ENCODE results near the gene FGF1. TPM values are rescaled to one million over a fixed set of nuclear protein-coding genes. Genes with fewer than 3 reads are reported as not detected.
A peak's percentile ranks its signal among the peaks of the same experiment; 100 is the strongest.

The FGF1 gene
- total and polyA plus RNA-seq, 12 donors = 0.42 to 2.5 (median 0.90) TPM

DNA sequence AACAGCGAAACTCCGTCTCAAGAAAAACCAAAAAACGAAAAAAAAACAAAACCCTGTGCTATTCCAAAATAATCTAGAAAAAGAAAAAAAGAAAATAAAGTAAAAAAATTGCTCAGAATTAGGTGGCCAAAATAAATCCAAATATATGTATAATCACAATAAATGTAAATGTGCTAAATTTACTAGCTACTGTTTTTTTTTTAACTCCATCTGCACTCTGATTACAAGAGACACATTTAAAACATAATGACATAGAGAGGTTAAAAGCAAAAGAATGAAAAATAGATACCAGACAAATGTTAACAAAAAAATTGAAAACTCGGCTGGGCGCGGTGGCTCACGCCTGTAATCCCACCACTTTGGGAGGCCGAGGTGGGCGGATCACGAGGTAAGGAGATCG is 66.1 kb downstream of the FGF1 start:
- Histone ChIP-seq H3K36me3 (replicated peaks in 1 of 2) (no peaks in the 10 kb centered on the region), H3K4me1 (replicated peaks in 1 of 2) (peaks cover 0 to 5% of the 10 kb centered on the region in 2 donors), H3K27ac (no peak overlapping the region), H3K27me3 (no peaks in the 10 kb centered on the region), H3K4me3 (no peak overlapping the region), H3K9me3 (replicated peaks in 1 of 3) (no peaks in the 10 kb centered on the region)
- no peak for TF ChIP-seq POLR2A (IDR thresholded peaks at IDR 0.05)
- TF ChIP-seq, protein P1, sequence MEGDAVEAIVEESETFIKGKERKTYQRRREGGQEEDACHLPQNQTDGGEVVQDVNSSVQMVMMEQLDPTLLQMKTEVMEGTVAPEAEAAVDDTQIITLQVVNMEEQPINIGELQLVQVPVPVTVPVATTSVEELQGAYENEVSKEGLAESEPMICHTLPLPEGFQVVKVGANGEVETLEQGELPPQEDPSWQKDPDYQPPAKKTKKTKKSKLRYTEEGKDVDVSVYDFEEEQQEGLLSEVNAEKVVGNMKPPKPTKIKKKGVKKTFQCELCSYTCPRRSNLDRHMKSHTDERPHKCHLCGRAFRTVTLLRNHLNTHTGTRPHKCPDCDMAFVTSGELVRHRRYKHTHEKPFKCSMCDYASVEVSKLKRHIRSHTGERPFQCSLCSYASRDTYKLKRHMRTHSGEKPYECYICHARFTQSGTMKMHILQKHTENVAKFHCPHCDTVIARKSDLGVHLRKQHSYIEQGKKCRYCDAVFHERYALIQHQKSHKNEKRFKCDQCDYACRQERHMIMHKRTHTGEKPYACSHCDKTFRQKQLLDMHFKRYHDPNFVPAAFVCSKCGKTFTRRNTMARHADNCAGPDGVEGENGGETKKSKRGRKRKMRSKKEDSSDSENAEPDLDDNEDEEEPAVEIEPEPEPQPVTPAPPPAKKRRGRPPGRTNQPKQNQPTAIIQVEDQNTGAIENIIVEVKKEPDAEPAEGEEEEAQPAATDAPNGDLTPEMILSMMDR (IDR thresholded peaks at IDR 0.05) = no peak
- WGBS, 4 donors = 84 to 93% (median 88%) methylated on average over 11 of the region's 11 CpGs
- intact Hi-C loops (cut with DNase I) = loop anchor here in 1 of 2 donors (5.0 kb wide), 1 partner anchor 32 kb away; no protein-coding TSS in a partner anchor
- DNase-seq = no peak

GRCh38 chr5:142618130-142618523 is 67.8 kb downstream of the FGF1 start:
- Histone ChIP-seq H3K4me1 (replicated peaks in 1 of 2) (no peaks in the 10 kb centered on the region), H3K4me3 (no peak overlapping the region), H3K9me3 (replicated peaks in 1 of 3) (no peaks in the 10 kb centered on the region), H3K27ac (no peak overlapping the region), H3K36me3 (replicated peaks in 1 of 2) (no peaks in the 10 kb centered on the region), H3K27me3 (no peaks in the 10 kb centered on the region)
- intact Hi-C loops (cut with DNase I) = loop anchor here in 1 of 2 donors (5.0 kb wide), 1 partner anchor 34 kb away; no protein-coding TSS in a partner anchor
- DNase-seq = peak in 1 of 7 donors; percentile 16
- WGBS, 4 donors = 61 to 70% (median 64%) methylated on average over 6 of the region's 6 CpGs
- TF ChIP-seq POLR2A (IDR thresholded peaks at IDR 0.05) = no peak
- TF ChIP-seq, protein P1 (IDR thresholded peaks at IDR 0.05) = no peak

- no peaks in the 10 kb centered on the region for H3K27me3 ChIP-seq
- TF ChIP-seq, protein P1 (IDR thresholded peaks at IDR 0.05) = no peak
- no peak for TF ChIP-seq POLR2A (IDR thresholded peaks at IDR 0.05)
- intact Hi-C loops (cut with DNase I) = loop anchor here in 1 of 2 donors (5.0 kb wide), 1 partner anchor 35 kb away; no protein-coding TSS in a partner anchor
- no peak overlapping the region for H3K4me3 ChIP-seq
- no peaks in the 10 kb centered on the region for H3K4me1 ChIP-seq (replicated peaks in 1 of 2)
- H3K27ac ChIP-seq = no peak overlapping the region
- WGBS, 4 donors = 85 to 93% (median 88%) methylated on average over 5 of the region's 5 CpGs
- no peaks in the 10 kb centered on the region for H3K36me3 ChIP-seq (replicated peaks in 1 of 2)
- DNase-seq = no peak
- no peaks in the 10 kb centered on the region for H3K9me3 ChIP-seq (replicated peaks in 1 of 3)
Measured at GRCh38 chr5:142617416-142618129, 68.3 kb downstream of the FGF1 start.

- intact Hi-C loops (cut with DNase I) = loop anchor here in 1 of 2 donors (5.0 kb wide), 1 partner anchor 36 kb away; no protein-coding TSS in a partner anchor
- no peak for TF ChIP-seq POLR2A (IDR thresholded peaks at IDR 0.05)
- TF ChIP-seq, protein P1 (IDR thresholded peaks at IDR 0.05) = no peak
Measured at GRCh38 chr5:142615948-142616347, 69.9 kb downstream of the FGF1 start.

More at GRCh38 chr5:142615948-142616347, 69.9 kb downstream of the FGF1 start:
- DNase-seq = no peak
- Histone ChIP-seq H3K36me3 (replicated peaks in 1 of 2) (no peaks in the 10 kb centered on the region), H3K9me3 (replicated peaks in 1 of 3) (no peaks in the 10 kb centered on the region), H3K4me1 (replicated peaks in 1 of 2) (no peaks in the 10 kb centered on the region), H3K27me3 (no peaks in the 10 kb centered on the region), H3K4me3 (no peak overlapping the region), H3K27ac (no peak overlapping the region)
- WGBS, 4 donors = 78 to 96% (median 85%) methylated on average over 2 of the region's 2 CpGs
